GM06990 (cell line): ENCODE results near the gene PTK7.

ENCODE experiments used
- DNase-seq: peaks from one replicate; pipeline ENCODE4 v3.0.0-alpha.2; 2011; ENCODE audit not compliant: insufficient read length; ENCODE audit errors: extremely low read depth
- H3K27me3 ChIP-seq: replicated peaks from 2 replicates; pipeline ENCODE4 v1.6.0; 2011; ENCODE audit warnings: low read length; ENCODE audit not compliant: control insufficient read depth, insufficient read depth
- H3K36me3 ChIP-seq: 2 replicates; pipeline ENCODE4 v1.5.1; 2011; ENCODE audit warnings: low read length; ENCODE audit not compliant: control insufficient read depth, insufficient read depth
- H3K4me3 ChIP-seq: replicated peaks from 2 replicates; pipeline ENCODE4 v1.5.1; 2011; ENCODE audit warnings: low read depth, mild to moderate bottlenecking, control low read depth, low read length
- TF ChIP-seq, protein P1 (sequence below): IDR thresholded peaks from 2 replicates; pipeline ENCODE4 v1.5.1; 2011; ENCODE audit warnings: low read length, control low read depth, mild to moderate bottlenecking, inconsistent platforms; ENCODE audit not compliant: insufficient read depth, poor library complexity, severe bottlenecking

Gene PTK7

DNA sequence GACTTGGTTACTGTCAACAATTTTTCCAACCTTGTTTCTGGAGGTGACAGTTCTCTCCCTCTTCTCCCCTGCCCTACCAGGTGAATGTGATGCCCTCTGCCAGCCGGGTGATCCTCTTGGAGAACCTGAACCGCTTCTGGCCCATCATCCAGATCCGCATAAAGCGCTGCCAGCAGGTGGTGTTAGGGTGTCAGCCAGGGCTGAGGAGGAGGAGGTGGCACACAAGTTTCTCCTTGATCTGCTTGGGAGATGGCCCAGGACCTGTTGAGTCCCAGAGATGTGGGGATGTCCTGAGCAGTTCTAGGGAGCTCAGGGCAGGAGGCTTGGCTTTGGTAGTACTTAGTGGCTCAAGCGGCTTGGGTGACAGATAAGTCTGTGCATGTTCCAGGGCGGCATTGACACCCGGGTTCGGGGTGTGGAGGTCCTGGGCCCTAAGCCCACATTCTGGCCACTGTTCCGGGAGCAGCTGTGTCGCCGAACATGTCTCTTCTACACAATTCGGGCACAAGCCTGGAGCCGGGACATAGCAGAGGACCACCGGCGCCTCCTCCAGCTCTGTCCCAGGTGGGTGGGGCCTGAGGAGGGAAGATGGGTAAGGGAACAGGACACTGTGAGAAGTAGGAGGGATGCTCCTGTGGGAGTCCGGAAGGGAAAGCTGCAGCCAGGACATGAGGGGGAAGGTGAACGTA, 127.1 kb downstream of the PTK7 start:
- TF ChIP-seq, protein P1, sequence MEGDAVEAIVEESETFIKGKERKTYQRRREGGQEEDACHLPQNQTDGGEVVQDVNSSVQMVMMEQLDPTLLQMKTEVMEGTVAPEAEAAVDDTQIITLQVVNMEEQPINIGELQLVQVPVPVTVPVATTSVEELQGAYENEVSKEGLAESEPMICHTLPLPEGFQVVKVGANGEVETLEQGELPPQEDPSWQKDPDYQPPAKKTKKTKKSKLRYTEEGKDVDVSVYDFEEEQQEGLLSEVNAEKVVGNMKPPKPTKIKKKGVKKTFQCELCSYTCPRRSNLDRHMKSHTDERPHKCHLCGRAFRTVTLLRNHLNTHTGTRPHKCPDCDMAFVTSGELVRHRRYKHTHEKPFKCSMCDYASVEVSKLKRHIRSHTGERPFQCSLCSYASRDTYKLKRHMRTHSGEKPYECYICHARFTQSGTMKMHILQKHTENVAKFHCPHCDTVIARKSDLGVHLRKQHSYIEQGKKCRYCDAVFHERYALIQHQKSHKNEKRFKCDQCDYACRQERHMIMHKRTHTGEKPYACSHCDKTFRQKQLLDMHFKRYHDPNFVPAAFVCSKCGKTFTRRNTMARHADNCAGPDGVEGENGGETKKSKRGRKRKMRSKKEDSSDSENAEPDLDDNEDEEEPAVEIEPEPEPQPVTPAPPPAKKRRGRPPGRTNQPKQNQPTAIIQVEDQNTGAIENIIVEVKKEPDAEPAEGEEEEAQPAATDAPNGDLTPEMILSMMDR: no peak
- Histone ChIP-seq H3K36me3 (peaks cover 33% of the 10 kb centered on the region), H3K27me3 (no peaks in the 10 kb centered on the region), H3K4me3 (no peak overlapping the region)
- no peak for DNase-seq

DNA sequence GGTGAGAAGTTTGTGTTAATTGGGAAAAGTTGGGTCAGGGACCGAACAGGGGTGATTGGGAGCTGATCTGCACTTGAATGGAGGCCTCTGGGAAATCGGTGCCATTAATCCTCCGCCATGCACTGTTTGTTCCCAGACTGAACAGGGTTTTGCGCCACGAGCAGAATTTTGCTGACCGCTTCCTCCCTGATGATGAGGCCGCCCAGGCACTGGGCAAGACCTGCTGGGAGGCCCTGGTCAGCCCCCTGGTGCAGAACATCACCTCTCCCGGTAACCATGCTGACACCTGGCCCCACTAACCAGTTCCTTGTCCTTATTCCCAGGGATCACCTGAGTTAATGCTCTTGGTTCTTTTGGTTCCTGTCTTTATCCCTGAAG, 127.6 kb downstream of the PTK7 start:
- Histone ChIP-seq H3K27me3 (no peaks in the 10 kb centered on the region), H3K36me3 (peaks cover 30% of the 10 kb centered on the region), H3K4me3 (no peak overlapping the region)
- no peak for DNase-seq
- TF ChIP-seq, protein P1: no peak

DNA sequence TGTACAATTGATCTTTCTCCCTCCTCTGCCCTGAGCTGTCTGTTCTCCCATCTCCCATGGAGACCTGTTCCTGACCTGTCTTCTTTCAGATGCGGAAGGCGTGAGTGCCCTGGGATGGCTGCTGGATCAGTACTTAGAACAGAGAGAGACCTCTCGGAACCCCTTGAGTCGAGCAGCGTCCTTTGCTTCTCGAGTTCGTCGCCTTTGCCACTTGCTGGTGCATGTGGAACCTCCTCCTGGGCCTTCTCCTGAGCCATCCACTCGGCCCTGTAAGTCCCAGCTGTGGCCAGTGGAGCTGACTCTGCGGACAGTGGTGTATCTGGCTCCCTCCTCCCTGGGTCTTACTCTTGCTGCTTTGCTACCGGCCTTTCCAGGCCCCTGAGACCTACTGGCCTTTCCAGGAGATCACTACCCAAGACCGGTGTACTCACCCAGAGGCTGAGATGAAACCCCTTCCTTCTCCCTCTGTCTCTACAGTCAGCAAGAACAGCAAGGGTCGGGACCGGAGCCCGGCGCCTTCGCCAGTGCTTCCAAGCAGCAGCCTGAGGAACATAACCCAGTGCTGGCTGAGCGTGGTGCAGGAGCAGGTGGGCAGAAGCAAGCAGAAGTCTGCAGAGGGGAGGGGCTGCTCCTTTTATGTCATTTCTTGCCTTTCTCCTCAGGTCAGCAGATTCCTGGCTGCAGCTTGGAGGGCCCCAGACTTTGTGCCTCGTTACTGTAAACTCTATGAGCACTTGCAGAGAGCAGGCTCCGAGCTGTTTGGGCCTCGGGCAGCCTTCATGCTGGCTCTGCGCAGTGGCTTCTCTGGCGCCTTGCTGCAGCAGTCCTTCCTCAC, 128.4 kb downstream of the PTK7 start:
- H3K27me3 ChIP-seq: no peaks in the 10 kb centered on the region
- TF ChIP-seq, protein P1: no peak
- peaks cover 29% of the 10 kb centered on the region for H3K36me3 ChIP-seq
- H3K4me3 ChIP-seq: no peak overlapping the region
- no peak for DNase-seq

DNA sequence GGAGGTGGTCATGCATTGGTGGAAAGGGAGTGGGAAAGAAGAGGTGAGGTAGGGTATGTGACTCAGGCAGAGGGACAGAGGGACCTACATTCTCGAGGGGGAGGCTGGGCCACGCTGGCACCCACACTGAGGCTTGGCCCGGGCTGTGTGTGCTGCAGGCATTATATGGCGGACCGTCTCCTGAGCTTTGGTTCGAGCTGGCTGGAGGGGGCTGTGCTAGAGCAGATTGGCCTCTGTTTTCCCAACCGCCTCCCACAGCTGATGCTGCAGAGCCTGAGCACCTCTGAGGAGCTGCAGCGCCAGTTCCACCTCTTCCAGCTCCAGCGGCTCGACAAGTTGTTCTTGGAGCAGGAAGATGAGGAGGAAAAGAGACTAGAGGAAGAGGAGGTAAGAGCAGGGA, 129.7 kb downstream of the PTK7 start:
- Histone ChIP-seq H3K36me3 (peaks cover 21% of the 10 kb centered on the region), H3K4me3 (no peak overlapping the region), H3K27me3 (no peaks in the 10 kb centered on the region)
- DNase-seq: no peak
- TF ChIP-seq, protein P1: no peak

DNA sequence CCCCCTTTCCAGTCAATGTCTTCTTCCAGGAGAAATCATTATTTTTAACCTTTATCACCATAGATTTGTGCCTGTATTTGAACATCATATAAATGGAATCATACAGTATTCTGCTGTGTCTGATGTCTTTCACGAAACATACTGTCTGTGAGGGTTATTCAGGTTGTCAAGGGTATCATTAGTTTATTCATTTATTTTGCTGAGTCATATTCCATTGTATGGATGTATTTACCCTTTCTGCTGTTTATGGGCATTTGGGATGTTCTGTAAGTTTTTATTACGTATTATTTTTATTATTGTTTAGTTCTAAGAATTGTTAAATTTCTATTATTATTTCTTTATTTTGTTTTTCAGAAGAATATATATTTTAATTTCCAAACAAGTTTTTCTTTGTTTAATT, 131.2 kb downstream of the PTK7 start:
- peaks cover 18% of the 10 kb centered on the region for H3K36me3 ChIP-seq
- TF ChIP-seq, protein P1: no peak
- no peak for DNase-seq

More for the DNA sequence above, 131.2 kb downstream of the PTK7 start:
- H3K4me3 ChIP-seq: no peak overlapping the region
- no peaks in the 10 kb centered on the region for H3K27me3 ChIP-seq
